GM18858 (cell line): Measurements from ENCODE around the gene SCN8A.

ENCODE experiments used
- ATAC-seq: cut with Tn5 transposase; IDR thresholded peaks from one replicate; pipeline ENCODE4 v1.9.1; 2021; ENCODE audit not compliant: unreplicated experiment

SCN8A gene

DNA sequence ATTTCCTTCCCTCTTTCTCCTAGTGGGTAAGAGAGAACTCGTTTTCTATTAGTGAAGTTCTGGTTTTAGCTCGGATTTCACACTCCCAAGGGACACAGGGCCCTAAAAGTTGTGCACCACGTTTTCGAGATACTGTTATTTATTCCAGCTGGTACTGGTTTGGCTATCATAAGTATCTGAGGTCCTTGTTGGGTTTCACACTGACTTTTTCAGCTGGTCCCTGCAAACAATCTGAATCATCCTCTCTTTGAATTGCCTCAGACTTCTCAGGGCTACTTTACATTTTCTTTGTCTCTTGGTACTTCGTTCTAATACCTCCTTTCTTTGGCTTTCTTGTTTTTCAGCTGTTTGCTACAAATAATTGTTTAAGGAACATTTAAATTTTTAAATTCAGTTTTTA lies 75.7 kb downstream of the SCN8A start:
- ATAC-seq: no peak

GRCh38 chr12:51667269-51667668 lies 76.2 kb downstream of the SCN8A start:
- ATAC-seq: no peak

DNA sequence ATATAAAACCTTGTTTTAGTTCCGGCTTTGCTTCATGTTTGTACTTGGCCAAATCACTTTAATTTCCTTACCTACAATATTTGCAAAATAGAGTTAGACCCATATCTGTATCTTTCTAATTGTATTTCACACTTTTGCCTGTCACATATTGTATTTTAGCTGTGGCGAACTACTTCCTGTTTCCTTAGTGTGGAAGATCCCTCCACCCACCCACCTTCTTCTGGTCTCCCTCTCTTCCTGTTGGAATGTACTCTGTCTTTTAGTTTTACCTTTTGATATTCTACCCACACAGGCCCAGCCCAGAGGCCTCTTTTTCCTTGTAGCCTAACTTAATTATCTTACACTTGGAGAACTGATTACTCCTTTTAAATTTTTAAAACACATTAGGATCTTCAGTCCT lies 78.2 kb downstream of the SCN8A start:
- ATAC-seq: no peak

DNA sequence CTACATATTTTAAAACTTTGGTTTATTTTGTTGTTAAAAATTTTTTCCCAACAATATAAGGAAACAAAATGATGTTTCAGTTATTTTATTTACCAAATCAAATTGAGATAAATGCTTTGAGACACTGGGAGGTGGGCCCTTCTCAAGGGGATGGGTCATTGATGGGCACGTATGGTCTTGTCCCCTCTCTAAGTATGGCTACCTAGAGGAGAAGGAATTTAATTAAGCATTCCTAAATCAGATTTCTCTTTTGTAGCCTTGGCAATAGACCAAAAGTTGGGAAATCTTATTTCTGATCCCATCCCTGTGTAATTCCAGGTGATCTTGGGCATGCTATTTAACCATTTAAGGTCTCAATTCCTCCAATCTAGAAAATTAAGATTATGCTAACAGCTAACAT lies 79.0 kb downstream of the SCN8A start:
- ATAC-seq: no peak

- no peak for ATAC-seq
These were observed 81.3 kb downstream of the SCN8A start for GRCh38 chr12:51672334-51672733.

DNA sequence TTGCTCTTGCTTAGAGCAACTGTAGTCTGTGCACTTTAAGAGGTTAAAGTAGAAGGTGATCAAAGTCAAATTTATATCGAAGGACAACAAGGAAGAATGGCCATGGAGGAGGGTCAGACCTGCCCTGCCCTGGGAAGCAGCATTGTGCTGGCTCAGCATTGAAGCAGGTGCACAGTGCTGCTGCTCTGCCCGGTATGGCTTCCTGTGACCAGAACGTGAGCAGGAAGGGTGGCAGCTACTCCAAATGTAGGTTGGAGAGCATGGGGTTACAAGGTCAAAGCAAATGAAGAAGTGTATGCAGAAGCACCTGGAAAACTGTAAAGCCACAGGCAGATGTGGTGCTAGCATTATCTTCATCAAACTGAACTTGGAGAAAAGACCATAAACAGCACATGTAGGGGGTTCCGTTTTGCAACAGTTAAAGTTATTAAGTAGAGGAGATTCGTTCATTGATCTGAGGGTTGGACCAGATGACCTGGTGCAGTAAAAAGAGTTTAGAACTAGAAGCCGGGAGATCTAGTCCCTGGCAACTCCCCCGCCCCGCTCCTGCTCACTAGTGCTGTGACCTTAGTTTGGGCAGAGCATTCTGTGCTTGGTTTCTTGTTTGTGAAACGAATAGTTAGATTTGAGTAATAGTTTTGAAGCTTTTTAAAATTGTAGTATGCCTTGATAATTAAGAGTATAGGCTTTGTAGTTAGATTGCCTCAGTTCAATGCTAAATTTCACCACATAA lies 84.2 kb downstream of the SCN8A start:
- no peak for ATAC-seq

DNA sequence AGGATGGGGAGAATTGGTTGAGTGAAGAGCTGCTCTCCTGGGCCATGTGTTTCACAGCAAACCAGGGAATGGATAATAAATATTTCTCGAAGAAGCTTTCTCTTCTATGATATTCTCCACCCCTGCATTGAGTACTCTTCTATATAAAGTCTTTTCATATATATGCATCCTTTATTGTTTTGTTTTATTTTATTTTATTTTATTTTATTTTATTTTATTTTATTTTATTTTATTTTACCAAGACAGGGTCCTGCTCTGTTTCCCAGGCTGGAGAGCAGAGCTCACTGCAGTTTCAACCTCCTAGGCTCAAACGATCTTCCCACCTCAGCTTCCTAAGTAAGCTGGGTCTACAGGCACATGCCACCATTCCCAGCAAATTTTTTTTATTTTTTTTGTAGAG lies 85.8 kb downstream of the SCN8A start:
- ATAC-seq: no peak

- ATAC-seq: no peak
These were observed 86.4 kb downstream of the SCN8A start for GRCh38 chr12:51677284-51677968.

DNA sequence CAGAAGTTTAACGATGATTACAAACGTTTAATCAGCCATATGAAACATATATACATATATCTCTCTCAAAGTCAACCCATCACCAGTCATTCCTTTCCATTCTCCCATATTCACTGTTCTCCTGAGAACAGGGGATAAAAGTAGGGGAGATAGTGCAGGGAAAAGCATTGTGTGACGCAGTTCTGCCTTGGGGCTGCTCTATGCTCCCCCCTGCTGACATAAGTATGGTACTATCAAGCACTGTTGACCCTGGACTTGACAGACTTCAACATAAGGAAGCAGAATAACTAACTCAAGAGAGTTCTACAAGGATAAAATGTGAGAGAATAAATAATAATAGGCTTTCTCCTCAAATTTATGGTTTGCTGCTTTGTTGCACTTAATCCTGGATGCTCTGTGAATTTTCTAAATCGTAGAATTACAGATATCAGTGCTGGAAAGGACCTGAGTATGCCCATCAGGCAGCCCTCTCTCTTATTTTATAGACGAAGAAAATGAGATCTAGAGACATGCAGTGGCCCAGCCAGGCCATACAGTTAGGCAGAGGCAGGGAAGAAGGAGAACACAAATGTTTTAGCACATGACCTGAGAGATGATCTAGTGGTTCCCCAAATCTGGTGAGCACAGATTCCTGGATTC lies 87.2 kb downstream of the SCN8A start:
- no peak for ATAC-seq

DNA sequence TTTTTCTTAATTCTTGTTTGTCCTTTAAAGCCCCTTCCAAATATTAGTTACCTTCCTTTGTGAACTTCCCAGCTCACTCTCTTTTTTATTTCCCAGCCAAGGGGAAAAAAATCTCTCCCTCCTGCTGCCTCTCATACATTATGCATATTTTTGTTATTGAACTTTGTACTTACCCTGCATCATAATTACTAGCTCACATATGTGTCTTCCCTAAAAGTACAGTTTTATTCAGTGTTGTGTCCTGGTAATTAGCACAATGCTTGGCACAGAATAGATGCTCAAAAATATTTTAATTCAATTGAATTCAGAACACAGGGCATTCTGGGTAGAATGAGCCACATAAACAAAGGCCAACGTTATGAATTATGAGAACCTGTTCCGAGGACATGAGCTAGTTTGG lies 91.9 kb downstream of the SCN8A start:
- ATAC-seq: no peak

GRCh38 chr12:51683763-51684357 lies 92.8 kb downstream of the SCN8A start:
- no peak for ATAC-seq

DNA sequence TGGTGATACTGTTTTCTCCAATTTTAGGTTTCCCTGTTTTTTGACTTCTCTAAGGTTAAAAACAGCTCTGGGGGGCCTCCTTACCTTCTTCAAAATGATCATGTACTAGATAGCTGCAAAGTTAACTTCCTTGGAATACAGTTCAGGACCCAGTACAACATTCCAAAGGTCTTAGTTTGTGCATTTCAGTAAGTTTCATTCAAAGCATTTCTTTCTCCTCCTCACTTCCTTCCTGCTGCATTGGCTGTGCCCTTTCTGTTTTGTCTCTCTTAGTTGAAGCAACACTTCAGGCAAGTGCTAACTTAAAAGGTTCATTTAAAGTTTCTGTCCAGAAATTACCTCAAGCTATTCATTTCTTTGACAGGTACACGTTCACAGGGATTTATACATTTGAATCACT lies 95.7 kb downstream of the SCN8A start:
- no peak for ATAC-seq

DNA sequence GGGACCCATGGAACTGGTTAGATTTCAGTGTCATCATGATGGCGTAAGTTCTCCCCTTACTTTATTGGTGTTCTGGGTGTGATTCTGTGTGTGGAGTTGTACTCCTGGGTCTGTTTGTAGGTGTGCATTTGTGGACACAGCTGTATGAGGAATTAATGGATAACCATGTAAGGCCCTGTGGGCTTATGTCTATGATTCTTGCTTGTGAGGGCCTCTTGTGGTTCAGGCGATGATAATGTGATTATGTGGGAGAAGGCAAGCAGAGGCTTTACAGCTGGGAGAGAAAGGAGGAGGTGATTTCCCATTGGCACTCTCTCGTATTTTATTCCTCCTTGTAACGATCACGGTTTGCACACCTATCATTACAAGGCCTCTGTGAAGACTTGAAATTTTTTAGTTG lies 96.1 kb downstream of the SCN8A start:
- no peak for ATAC-seq

- ATAC-seq: no peak
These were observed 96.6 kb downstream of the SCN8A start for GRCh38 chr12:51687614-51688013.

DNA sequence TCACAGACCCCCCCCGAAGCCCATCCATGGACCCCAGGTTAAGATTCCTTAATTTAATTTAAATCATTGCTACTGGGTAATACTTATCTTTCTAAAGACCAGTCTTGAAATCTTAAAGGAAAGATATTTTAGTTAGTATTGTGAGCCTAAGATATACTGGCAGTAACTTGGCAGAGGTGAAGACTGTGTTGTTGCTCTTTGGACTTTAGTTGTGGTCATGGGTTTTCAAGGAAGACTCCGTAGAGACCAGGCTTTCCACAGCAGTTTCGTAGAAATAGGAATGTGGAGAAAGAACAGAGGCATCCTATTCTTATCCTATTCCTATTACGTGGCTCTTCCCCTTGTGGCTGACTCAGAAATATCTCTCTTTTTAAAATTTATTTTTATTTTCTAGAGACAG lies 99.0 kb downstream of the SCN8A start:
- no peak for ATAC-seq

DNA sequence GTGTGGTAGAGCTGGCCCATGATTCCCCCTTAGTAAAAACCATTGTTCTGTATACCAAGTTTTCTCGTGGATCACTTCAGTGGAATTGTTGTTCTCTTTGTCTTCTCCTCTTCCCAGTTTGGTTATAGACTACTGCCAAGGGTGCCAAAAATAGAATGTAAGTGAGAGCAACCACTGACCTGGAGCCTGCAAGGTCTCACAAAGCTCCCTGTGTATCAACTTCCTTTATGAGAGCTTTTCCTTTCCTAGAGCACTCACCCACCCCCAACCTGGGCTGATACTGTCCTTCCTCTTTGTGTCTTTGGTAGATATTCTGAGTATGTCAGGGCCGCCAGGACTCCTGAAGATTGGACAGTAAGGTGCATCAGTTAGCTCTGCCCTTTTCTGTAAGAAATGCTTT lies 101.0 kb downstream of the SCN8A start:
- ATAC-seq: no peak

GRCh38 chr12:51693569-51693968 lies 102.5 kb downstream of the SCN8A start:
- ATAC-seq: no peak

DNA sequence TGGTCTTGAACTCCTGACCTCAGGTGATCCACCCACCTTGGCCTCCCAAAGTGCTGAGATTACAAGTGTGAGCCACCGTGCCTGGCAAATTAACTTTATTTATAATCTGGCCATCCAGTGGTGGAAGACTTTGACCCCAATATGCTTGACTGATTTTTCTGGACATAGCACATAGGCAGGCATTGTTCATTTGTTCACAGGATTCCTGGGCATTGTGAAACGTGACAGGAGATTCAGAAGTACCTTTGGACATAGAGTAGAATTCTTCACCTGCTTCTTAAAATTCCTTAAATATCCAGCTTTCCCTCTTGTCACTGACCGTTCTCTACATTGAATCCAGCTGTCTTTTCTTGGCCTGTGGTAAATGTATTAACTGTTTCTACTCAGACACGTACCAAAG lies 103.1 kb downstream of the SCN8A start:
- ATAC-seq: no peak

GRCh38 chr12:51695241-51696010 lies 104.4 kb downstream of the SCN8A start:
- ATAC-seq: no peak

DNA sequence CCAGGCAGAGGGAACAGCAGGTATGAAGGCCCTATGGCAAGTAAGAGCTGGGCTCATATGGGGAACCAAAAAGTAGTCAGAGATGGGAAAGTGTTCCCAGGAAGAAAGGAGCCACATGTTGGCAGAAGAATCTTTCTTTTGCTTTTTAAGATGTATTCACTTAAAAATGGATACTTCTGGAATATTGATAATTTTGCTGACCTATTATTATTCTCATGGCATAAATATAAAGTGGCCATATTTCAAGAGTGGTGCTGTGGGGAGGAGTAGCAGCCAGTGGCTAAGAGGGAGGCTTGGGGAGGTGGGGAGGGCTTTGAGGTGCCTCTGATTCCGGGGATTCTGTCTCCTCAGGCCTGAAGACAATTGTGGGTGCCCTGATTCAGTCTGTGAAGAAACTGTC lies 108.2 kb downstream of the SCN8A start:
- no peak for ATAC-seq

DNA sequence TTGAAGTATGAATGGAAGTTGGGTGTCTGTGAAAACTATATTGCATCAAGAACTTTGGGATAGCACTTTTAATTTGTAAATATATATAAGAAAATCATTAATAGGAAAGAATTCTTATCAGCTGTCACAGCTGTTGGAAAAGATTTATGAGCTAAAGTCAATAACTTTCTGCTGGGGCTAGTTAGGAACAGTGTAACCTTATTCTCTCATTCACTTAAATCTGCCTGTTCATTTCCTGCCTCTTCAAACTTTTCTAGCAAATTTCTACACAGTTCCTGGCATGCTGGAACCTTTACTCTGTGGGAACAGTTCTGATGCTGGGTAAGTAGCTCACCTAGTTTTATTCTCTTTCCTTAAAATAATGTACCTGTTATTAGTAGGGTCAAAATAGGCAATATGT lies 109.9 kb downstream of the SCN8A start:
- ATAC-seq: no peak
